ENCODE data around the gene DGCR8.
"Not testable (repeated sequence)": the region's sequence is repeated elsewhere in the genome, so short reads cannot be mapped to it uniquely, and the experiment has no call there.

The DGCR8 gene

DNA sequence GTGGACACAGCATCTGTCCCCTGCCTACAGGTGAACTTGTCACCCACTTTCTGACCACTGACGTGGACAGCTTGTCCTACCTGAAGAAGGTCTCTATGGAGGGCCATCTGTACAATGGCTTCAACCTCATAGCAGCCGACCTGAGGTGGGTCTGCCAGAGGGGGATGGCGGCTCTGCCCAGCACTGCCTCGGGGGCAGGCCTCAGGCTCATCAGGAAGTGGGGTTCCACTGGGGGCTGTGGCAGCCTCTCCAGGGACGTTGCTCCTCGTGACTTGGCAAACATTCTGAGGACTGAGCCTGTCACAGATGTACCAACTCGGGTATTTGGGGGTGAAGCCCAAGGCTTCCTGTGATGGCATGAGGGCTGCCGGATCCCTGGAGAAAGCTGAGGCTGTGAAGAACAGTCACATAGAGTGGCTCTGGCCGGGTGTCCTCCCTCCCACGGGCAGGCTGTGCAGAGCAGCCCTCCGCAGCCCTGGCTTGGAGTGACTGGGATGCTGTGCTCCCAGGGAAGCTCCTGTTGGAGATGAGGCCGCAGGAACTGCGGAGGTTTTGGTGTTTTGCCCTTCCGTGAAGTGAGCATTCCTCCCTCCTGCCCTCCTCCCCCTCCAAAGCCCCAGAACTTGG is 26.5 kb upstream of the DGCR8 start:
- no peak for DNase-seq

DNA sequence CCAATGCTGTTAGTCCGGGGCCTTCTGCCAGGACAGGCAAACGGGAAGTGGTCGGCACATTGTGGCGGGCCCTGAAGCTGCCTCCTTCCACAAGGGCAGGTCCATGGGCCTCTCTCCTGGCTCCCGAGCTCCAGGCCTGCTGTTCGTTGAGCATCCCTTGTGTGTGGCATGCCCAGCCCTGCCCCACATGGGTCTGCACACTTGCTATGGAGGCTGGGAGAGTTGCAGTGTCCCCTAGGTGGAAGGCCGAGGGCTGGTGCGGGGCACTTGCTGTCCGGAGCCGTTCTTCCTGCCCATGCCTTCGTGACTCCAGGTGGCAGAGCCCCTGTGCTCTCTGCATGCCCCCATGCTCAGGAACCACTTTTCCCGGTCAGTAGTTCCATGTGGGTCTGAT is 26.0 kb upstream of the DGCR8 start:
- DNase-seq = no peak

DNA sequence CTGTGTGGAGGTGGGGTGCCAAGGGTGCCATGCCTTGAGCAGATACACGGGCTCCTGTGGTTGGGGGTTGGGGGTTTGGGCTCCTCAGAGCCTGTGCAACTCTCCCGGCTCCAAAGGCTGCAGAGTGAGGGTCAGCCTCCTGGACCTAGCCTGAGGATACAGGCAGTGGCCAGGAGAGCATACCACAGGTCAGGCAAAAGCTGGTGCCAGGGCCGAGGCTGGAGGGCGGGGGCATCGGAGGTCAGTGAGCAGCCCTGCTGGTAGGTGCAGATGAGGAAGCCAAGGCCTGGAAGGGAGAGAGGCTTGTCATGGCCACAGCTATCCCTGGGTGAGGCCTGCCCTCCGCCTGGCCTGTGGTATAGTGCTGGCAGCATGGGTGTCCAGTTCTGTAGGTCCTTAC is 25.6 kb upstream of the DGCR8 start:
- no peak for DNase-seq

DNA sequence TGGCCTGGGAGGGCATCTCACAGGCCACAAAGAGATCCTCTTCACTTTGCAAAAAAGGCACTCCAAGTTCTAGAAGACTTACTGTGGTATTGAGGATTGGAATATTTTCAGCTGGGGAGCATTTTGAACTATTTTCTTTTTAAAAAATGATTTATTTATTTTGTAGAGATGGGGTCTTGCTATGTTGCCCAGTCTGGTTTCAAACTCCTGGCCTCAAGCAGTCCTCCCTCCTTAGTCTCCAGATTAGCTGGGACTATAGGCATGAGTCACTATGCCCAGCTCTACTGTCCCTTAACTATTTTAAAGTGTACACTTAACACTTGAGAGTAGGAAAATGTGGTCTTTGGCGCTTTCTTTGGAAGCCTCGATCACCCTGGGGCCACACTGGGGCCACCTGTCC is 24.9 kb upstream of the DGCR8 start:
- DNase-seq = no peak

DNA sequence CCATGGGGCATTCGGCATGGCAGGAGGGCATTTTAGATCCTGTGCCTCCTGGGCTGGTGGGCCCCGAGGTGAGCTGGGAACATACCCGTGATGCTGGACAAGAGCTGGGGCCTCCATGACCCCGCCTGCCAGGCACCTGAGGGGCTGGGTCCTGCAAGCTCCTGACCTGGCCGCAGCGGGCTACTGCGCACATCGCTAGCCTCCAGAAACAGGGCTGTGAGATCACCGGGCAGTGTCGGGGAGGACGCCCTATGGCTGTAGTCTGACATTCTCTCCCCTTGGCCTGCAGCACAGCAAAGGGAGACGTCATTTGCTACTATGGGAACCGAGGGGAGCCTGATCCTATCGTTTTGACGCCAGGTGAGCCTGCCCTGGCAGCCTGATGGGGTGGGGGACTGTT is 24.4 kb upstream of the DGCR8 start:
- DNase-seq = no peak

DNA sequence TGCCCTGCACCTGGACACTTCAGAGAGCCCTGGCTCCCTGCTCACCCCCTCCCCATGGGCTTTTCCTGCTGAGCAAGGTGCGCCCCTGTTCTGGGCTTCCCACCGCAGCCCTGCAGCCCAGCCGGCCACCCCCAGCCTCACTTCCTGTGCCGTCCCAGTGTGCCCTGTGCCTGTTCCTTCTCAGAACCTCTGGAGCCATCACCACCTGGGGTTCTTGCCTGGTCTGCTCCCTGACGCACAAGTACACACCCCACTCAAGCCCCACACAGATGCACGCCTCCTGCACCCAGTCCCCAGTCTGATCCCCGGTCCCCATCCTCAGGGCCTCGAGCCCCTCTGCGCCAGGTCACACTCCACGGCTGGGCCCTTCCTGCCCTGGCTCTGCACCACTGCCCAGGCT is 23.9 kb upstream of the DGCR8 start:
- no peak for DNase-seq

DNA sequence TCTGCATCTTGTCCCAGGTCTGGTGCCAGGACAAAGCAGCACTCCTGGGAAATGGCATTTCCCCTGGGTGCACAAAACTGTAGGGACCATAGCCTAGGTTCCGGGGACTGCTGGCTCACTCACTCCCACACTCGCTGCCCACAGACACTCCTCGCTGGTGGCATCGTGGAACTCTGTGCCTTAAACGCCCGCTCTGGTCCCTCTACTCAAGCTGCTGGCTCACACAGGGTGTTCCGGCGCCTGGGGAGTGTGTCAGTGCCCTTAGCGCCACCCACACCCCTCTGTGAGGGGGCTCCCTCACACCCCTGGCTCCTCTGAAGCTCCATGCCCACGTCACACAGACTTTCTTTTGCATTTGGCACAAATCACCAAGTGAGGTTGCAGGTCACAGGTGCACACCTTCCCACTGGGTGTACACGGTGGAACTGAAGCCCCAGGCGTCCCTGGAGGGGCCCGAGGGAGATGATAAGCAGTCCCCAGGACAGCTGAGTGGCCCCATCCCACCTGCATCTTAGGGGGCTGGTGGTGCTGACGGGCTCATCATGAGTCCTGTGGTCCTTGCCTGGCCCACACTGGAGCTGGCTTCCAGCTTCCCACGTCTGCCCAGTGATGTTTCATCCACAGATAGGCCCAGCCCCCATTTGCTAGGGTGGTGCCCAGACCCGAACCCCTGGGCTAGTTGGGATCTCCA is 23.2 kb upstream of the DGCR8 start:
- DNase-seq = no peak

DNA sequence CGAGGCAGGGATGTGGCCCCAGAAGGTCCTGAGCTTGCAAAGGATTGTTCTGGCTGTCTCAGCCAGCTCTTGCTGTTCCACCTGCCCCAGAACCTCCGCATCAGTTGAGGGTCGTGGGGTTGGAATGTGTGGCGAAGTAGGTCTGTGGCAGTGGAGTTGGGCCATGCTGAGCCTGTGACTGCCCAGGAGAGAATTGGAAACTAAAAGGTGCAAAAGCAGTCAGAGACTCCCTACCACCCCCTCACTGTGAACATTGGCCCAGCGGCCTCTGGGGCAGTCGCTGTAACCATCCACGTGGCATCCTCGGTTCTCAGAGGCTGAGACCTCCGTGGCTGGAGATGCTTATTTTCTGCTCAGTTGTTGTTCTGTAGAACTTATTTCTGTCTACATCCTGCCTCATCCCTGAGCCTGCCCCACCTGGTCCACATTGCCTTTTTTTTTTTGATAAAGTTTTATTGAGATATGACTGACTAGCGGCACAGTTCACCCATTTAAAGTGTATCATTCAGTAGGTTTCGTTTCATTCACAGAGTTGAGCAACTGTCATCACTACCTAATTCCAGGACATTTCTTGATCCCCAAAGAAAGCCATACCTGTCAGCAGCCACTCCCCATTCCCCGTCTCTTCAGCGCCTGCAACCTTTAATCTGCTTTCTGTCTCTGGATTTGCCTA is 22.3 kb upstream of the DGCR8 start:
- no peak for DNase-seq

DNA sequence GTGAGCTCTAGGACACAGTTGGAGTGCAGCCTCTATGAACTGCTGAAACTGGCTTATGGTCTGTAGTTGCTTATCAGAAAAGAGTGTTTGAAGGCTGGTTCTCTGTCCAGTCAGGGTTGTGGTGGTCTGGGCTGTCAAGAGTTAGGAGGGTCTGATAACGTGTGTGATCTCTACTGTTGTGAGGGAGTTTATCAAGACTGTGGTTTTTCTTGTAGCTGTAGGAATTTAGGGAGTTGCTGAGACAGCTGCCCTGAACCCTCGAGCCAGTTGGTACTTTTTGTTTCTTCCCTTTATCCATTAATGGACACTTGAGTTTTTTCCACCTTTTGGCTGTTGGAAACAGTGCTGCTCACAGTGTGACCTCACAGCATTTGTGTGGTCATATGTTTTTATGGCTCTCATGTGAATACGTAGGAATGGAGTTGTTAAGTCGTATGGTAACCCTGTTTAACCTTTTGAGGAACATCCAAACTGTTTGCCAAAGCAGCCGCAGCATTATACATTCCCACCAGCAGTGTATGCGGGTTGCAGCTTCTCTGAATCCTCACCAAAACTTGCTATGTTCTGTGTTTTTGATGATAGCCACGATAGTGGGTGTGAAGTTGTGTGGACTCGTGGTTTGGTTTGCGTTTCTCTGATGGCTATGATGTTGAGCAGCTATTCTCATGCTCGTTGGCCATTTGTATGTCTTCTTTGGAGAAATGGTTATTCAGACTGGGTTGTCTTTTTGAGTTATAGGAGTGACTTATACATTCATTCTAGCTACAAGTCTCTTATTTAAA is 20.9 kb upstream of the DGCR8 start:
- no peak for DNase-seq

DNA sequence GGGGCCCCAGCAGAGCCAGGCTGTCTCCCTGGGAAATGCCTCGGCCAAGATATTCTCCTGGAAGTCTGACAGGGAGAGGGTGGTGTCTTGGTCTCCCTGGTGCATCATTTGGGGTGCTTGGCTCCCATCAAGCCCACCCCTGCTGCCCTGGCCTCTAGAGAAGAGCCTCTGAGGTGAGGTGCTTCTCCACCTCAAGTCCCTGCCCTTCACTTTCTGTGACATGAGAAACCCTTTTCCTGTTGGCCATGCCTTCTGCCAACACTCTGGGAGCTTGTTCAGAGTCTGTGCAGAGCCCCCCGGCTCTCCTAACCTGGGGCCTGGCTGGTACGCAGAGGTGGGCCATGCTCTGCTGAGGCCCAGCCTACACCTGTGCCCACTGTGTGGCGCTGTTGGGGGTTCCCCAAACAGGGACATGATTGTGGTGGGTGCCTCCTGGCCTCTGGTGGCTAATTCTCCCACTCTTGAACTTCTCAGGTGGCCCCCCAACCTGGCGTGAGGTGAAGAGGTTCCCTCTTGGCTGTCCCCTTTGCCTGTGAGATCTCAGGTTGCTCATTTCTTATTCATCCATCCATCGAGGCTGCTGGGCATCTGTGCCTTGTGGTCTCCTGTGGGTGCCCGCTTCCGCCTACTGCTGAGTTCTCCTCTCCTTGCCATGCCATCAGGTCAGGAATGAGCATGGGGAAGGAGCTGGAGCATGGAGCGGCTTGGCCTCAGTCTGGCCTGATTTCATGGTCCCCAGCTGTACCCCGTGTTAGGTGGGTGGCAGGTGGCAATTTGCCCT is 19.2 kb upstream of the DGCR8 start:
- no peak for DNase-seq

DNA sequence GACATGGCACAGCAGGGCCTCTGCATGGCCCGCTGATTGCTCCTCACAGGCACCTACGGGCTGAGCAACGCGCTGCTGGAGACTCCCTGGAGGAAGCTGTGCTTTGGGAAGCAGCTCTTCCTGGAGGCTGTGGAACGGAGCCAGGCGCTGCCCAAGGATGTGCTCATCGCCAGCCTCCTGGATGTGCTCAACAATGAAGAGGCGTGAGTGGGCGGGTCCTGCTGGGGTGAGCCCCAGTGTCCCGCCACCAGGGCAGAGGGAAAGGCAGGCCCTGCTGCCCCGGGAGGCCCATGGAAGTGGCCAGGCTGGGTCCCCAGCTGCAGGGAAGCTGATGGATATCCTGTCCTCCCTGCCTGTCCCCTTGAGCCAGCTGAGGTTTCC is 18.6 kb upstream of the DGCR8 start:
- no peak for DNase-seq

DNA sequence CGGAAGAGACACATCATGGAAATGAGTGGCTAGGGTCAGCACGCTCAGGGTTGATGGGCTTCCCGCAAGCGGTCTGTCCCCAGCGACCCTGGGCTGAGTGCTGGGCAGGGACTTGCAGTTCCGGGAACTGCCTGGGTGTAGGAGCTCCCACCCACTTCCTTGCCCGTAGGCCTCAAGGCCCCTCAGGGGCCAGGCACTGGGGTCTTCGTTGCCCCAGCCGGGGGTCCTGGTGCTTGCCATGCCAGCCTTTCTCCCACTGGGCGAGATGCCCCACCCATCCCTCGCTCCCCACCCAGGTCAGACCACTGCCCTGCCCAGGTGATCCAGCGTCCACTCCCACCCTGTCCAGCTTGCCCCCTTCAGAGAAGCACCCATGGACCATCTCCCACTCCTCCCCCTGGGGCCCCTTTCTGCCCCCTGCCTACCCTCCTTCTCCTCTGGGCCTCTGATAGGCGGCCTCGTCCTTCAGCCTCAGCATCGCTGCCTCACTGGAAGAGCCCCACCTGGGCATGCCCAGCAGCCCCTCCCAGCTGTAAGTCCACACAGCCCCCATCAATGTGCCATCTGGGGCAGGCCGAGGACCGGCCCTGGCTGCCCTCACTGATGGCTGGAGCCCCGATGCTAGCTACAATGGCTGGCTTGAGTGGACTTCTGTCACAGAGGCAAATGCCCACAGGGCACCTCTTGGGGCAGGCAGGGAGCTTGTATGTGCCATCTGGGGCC is 17.8 kb upstream of the DGCR8 start:
- DNase-seq = no peak

DNA sequence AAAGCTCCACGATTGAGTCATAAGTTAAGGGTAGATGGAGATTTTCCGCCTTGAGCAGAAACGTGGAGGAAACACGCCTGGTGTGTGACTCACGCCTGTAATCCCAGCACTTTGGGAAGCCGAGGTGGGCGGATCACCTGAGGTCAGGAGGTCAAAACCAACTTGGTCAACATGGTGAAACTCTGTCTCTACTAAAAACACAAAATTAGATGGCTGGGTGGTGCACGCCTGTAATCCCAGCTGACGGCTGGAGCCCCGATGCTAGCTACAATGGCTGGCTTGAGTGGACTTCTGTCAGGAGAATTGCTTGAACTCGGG is 17.3 kb upstream of the DGCR8 start:
- DNase-seq = no peak

DNA sequence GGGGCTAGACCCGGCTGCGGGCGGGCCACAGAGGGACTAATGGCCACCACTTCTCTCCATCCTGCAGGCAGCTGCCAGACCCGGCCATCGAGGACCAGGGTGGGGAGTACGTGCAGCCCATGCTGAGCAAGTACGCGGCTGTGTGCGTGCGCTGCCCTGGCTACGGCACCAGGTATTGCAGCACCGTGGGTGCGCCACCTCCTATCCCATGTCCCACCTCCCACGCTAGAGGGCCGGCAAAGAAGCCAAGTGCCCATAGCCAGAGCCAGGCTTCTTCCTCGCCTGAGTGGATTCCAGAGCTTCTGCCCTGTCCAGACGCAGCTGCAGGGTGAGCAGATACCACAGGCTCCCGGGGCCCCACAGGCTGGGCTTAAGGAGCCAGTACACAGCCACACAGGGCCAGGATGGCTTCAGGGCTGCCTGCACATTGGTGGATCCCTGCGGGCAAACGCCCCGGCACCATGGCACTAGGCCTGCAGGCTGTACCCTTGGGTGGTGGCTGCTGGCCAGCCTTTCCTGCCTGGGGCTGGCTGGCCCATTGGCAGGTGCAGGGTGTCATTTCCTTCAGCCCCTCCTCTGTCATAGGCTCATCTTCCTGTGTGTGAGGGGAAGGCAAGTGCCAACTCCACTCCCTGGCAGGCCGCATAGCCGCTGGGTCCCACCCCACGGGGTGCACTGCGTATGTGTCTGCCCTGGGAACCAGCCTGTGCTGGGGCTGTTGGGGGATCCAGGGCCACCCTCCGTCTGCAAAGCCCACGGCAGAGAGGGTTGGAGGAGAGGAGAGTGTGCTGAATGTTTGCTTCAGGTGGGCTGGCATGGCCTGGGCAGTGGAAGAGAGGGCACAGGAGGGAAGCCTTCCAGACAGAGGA is 16.5 kb upstream of the DGCR8 start:
- DNase-seq = no peak

DNA sequence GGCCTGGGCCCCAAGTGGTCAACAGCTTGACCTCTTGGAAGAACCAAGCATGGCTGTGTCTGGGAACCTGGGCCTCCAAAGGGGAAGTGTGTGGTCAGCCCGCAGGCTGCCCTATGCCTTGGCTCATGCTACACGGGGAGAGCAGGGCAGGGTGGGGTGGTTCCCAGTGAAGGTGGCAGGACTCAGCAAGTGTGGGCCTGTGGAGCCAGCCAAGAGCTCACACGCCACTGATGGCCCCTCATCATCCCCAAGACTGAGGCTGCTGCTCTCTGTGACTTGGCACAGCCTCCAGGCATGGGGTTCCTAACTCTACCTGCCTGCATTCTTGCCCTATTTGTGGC is 15.9 kb upstream of the DGCR8 start:
- DNase-seq = no peak

DNA sequence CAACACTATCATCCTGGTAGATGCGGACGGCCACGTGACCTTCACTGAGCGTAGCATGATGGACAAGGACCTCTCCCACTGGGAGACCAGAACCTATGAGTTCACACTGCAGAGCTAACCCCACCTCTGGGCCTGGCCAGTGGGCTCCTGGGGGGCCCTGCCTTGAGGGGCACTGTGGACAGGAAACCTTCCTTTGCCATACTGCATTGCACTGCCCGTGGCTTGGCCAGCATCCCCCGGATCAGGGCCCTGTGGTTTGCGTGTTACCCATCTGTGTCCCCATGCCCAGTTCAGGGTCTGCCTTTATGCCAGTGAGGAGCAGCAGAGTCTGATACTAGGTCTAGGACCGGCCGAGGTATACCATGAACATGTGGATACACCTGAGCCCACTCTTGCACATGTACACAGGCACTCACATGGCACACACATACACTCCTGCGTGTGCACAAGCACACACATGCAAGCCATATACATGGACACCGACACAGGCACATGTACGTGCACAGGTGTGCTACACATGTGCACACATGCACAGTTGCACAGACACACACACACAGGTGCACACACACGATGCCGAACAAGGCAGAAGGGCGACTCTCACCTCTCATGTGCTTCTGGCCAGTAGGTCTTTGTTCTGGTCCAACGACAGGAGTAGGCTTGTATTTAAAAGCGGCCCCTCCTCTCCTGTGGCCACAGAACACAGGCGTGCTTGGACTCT is 15.3 kb upstream of the DGCR8 start:
- no peak for DNase-seq

DNA sequence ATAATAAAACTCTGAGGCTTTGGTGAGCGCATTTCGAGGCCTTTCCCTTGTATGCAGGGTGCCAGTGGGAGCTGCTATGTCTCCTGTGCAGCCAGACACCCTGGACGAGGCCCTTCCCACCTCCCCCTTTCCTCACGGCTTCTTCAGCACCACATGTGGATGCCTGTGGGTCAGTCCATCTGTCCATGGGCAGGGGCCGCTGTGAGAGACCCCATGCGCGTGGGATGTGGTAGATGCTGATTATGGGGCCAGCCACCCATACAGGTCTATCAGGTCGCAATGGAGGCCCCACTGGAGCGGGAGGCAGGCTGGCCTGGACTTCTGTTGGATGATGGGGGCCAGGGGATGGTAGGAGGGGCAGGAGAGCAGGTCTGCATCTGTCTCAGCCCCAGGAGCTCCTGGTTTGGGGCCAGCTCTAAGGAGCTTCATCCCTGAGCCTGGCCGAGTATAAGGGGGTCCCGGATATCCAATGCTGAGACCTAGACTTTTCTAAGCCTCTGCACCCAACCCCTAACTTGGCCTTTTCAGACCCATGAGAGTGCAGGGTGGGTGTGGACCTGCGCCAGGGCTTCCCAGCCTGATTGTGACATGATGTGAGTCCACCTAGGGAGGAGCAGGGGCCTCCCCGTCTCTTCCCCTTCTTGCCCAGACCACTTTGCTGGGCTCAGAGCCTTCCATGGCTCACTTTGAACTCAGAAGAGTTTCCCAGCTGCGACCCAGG is 14.0 kb upstream of the DGCR8 start:
- no peak for DNase-seq

DNA sequence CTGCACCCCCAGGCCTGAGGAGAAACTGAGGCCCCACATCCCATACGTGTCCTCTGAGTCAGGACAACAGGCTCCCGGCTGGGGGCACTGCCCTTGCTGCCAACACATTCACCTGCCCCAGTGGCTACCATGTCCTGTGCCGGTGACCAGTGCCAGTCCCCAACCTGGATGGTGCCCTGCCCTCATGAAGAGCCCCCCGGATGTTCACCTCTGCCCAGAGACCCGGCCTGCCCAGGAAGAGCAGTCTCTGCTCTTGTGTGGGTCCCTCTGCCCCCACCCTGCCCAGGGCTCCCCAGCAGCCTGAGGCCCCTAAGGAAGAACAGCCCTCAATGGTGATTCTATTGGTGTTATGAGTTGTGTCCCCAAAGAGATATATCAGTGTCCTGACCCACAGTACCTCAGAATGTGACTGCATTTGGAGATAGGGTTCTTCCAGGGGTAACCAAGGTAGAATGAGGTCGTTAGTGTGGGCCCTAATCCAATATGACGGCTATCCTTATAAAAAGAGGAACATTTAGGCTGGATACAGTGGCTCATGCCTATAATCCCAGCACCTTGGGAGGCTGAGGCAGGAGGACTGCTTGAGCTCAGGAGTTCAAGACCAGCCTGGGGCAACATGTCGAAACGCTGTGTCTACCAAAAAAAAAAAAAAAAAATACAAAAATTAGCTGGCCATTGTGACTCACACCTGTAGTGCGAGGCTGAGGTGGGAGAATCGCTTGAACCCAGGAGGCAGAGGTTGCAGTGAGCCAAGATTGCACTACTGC is 13.2 kb upstream of the DGCR8 start:
- DNase-seq = no peak

DNA sequence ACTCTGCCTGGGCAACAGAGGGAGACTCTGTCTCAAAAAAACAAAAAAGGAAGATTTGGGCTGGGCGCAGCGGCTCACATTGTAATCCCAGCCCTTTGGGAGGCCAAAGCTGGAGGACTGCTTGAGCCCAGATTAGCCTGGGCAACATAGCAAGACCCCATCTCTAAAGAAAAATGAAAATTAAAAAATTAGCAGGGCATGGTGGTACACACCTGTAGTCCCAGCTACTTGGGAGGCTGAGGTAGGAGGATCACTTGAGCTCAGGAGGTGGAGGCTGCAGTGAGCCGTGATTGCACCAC is 12.7 kb upstream of the DGCR8 start:
- DNase-seq = not testable (repeated sequence)

DNA sequence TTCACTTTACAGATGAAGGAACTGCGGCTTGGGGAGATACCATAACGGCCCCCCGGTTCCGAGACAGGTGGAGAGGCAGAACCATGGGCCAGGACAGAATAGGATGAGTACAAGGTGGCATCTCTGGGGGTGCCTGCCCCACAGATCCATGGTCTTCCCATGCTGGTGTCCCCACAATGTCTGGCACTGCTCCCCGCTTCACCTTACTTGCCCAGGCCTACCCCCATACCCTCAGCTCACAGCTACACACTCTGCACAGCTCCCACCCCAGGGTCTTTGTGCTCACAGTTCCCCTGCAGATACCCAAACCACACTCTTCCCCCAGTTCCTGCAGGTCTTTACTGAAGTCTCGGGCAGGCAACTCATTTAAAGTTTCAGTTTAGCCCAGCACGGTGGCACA is 11.4 kb upstream of the DGCR8 start:
- no peak for DNase-seq
